WTC11 (cell line): ENCODE measurements around the gene UCK1.

Source experiments
- CTCF ChIP-seq: fragments of 200-600 bp; IDR thresholded peaks from 2 replicates; pipeline ENCODE4 v1.8.0; 2022; ENCODE audit warnings: antibody characterized with exemption
- FOXJ3 ChIP-seq: sonication (generic); formaldehyde crosslinking; IDR thresholded peaks from 2 replicates; pipeline ENCODE4 v1.9.0; 2021; ENCODE audit warnings: missing genetic modification reagents, mild to moderate bottlenecking, borderline replicate concordance
- NR1H2 ChIP-seq: sonication (generic); formaldehyde crosslinking; IDR thresholded peaks from 2 replicates; pipeline ENCODE4 v1.9.0; 2021; ENCODE audit warnings: mild to moderate bottlenecking, moderate library complexity, missing genetic modification reagents
- ZNF512 ChIP-seq: sonication (generic); formaldehyde crosslinking; IDR thresholded peaks from 2 replicates; pipeline ENCODE4 v1.8.1; 2022; ENCODE audit warnings: missing genetic modification reagents, borderline replicate concordance

GRCh38 chr9:131520503-131520902, 10.6 kb downstream of the UCK1 start:
- TF ChIP-seq CTCF (no peak), ZNF512 (CRISPR knock-in tag) (no peak), FOXJ3 (CRISPR knock-in tag) (no peak), NR1H2 (CRISPR knock-in tag) (no peak)
